DMS 273 (cell line): ENCODE measurements around the gene MAN2A1.
"Not testable (repeated sequence)": the region's sequence is repeated elsewhere in the genome, so short reads cannot be mapped to it uniquely, and the experiment has no call there.

ENCODE experiments used
- DNase-seq: peaks from one replicate; lab custom pipeline; 2025; ENCODE audit not compliant: unreplicated experiment; lab: John Stamatoyannopoulos, UW

The MAN2A1 gene

GRCh38 chr5:109750463-109750862 lies 60.7 kb downstream of the MAN2A1 start:
- no peak for DNase-seq

GRCh38 chr5:109753279-109753678 lies 63.6 kb downstream of the MAN2A1 start:
- no peak for DNase-seq

GRCh38 chr5:109754319-109754718 lies 64.6 kb downstream of the MAN2A1 start:
- no peak for DNase-seq

GRCh38 chr5:109755761-109756160 lies 66.0 kb downstream of the MAN2A1 start:
- no peak for DNase-seq

GRCh38 chr5:109756543-109757185 lies 66.9 kb downstream of the MAN2A1 start:
- no peak for DNase-seq

- DNase-seq, result no peak
Observed at GRCh38 chr5:109757490-109757889, 67.8 kb downstream of the MAN2A1 start.

GRCh38 chr5:109759306-109759705 lies 69.6 kb downstream of the MAN2A1 start:
- DNase-seq, result no peak

- DNase-seq, result not testable (repeated sequence)
Observed at GRCh38 chr5:109760130-109760529, 70.4 kb downstream of the MAN2A1 start.

GRCh38 chr5:109762821-109763220 lies 73.1 kb downstream of the MAN2A1 start:
- no peak for DNase-seq

GRCh38 chr5:109767184-109767995 lies 77.7 kb downstream of the MAN2A1 start:
- DNase-seq, result no peak

- no peak for DNase-seq
Observed at GRCh38 chr5:109767997-109768396, 78.3 kb downstream of the MAN2A1 start.

- no peak for DNase-seq
Observed at GRCh38 chr5:109769597-109770291, 80.0 kb downstream of the MAN2A1 start.

GRCh38 chr5:109775130-109775529 lies 85.4 kb downstream of the MAN2A1 start:
- no peak for DNase-seq

- no peak for DNase-seq
Observed at GRCh38 chr5:109779036-109779735, 89.5 kb downstream of the MAN2A1 start.

- no peak for DNase-seq
Observed at GRCh38 chr5:109784687-109785086, 95.0 kb downstream of the MAN2A1 start.

GRCh38 chr5:109786206-109786855 lies 96.6 kb downstream of the MAN2A1 start:
- DNase-seq, result no peak

GRCh38 chr5:109788596-109788995 lies 98.9 kb downstream of the MAN2A1 start:
- DNase-seq, result no peak

GRCh38 chr5:109792613-109793012 lies 102.9 kb downstream of the MAN2A1 start:
- no peak for DNase-seq

GRCh38 chr5:109803854-109804253 lies 114.1 kb downstream of the MAN2A1 start:
- no peak for DNase-seq

- no peak for DNase-seq
Observed at GRCh38 chr5:109805472-109805871, 115.7 kb downstream of the MAN2A1 start.

GRCh38 chr5:109805883-109806282 lies 116.2 kb downstream of the MAN2A1 start:
- no peak for DNase-seq
